HG03196 (cell line): ENCODE measurements around the gene MAPK11.
"Not testable (repeated sequence)": the region's sequence is repeated elsewhere in the genome, so short reads cannot be mapped to it uniquely, and the experiment has no call there.

ENCODE experiments used
- ATAC-seq: cut with Tn5 transposase; IDR thresholded peaks from one replicate; pipeline ENCODE4 v1.9.1; 2021; ENCODE audit not compliant: unreplicated experiment

The MAPK11 gene

GRCh38 chr22:50278956-50279619, 8.9 kb upstream of the MAPK11 start:
- ATAC-seq: no peak

- ATAC-seq: no peak
Observed at GRCh38 chr22:50278461-50278860, 8.3 kb upstream of the MAPK11 start.

- ATAC-seq: no peak
Observed at GRCh38 chr22:50277761-50278160, 7.6 kb upstream of the MAPK11 start.

- no peak for ATAC-seq
Observed at GRCh38 chr22:50276143-50276542, 6.0 kb upstream of the MAPK11 start.

- ATAC-seq: no peak
Observed at GRCh38 chr22:50275181-50276055, 5.2 kb upstream of the MAPK11 start.

- no peak for ATAC-seq
Observed at GRCh38 chr22:50274771-50275170, 4.6 kb upstream of the MAPK11 start.

GRCh38 chr22:50274311-50274710, 4.1 kb upstream of the MAPK11 start:
- ATAC-seq: no peak

GRCh38 chr22:50273781-50274180, 3.6 kb upstream of the MAPK11 start:
- not testable (repeated sequence) for ATAC-seq

GRCh38 chr22:50273352-50273751, 3.2 kb upstream of the MAPK11 start:
- not testable (repeated sequence) for ATAC-seq

GRCh38 chr22:50272044-50272802, 2.0 kb upstream of the MAPK11 start:
- no peak for ATAC-seq

GRCh38 chr22:50271519-50271970, 1.4 kb upstream of the MAPK11 start:
- ATAC-seq: no peak

- no peak for ATAC-seq
Observed at GRCh38 chr22:50270666-50271394, 650 bp upstream of the MAPK11 start.

GRCh38 chr22:50269573-50269969, 609 bp downstream of the MAPK11 start:
- ATAC-seq: no peak

- no peak for ATAC-seq
Observed at GRCh38 chr22:50268655-50269113, 1.5 kb downstream of the MAPK11 start.

- no peak for ATAC-seq
Observed at GRCh38 chr22:50267591-50268390, 2.4 kb downstream of the MAPK11 start.

GRCh38 chr22:50266994-50267393, 3.2 kb downstream of the MAPK11 start:
- no peak for ATAC-seq

- no peak for ATAC-seq
Observed at GRCh38 chr22:50264946-50265669, 5.1 kb downstream of the MAPK11 start.

- no peak for ATAC-seq
Observed at GRCh38 chr22:50264104-50264745, 6.0 kb downstream of the MAPK11 start.
